ENCODE measurements around the gene CDH26. TPM values are rescaled to one million over a fixed set of nuclear protein-coding genes. Genes with fewer than 3 reads are reported as not detected.

Gene CDH26
- polyA plus RNA-seq, 1 donor from 2014 or later, result 0.43 TPM

- Histone ChIP-seq H3K4me3 (ENCODE audit: low read length) (no peak overlapping the region), H3K27ac (ENCODE audit: low read length) (no peak overlapping the region), H4K20me1 (ENCODE audit: insufficient read depth) (no peaks in the 10 kb centered on the region), H3K9ac (ENCODE audit: low read length) (no peak overlapping the region), H3K9me2 (ENCODE audit: insufficient read depth, low read length) (no peaks in the 10 kb centered on the region), H3K36me3 (ENCODE audit: insufficient read depth, low read length) (no peaks in the 10 kb centered on the region), H3K9me3 (ENCODE audit: low read length) (no peaks in the 10 kb centered on the region), H3K4me2 (ENCODE audit: low read length) (no peak overlapping the region), H3F3A (ENCODE audit: insufficient read depth, low read length, poor library complexity, severe bottlenecking) (no peaks in the 10 kb centered on the region), H2AFZ (ENCODE audit: low read depth, low read length) (no peak overlapping the region), H3K27me3 (ENCODE audit: insufficient read depth, low read depth, low read length) (no peaks in the 10 kb centered on the region), H3K79me2 (replicated peaks; ENCODE audit: insufficient read depth, low read length) (no peaks in the 10 kb centered on the region)
- no peak for TF ChIP-seq CTCF (IDR thresholded peaks at IDR 0.05; ENCODE audit: poor library complexity, severe bottlenecking)
These were observed 37.3 kb upstream of the CDH26 start for GRCh38 chr20:59920944-59921343.

- Histone ChIP-seq H4K20me1 (ENCODE audit: insufficient read depth) (no peaks in the 10 kb centered on the region), H3K27ac (ENCODE audit: low read length) (no peak overlapping the region), H3K4me2 (ENCODE audit: low read length) (no peak overlapping the region), H3K4me3 (ENCODE audit: low read length) (no peak overlapping the region), H3K36me3 (ENCODE audit: insufficient read depth, low read length) (no peaks in the 10 kb centered on the region), H3K27me3 (ENCODE audit: insufficient read depth, low read depth, low read length) (no peaks in the 10 kb centered on the region), H3K79me2 (replicated peaks; ENCODE audit: insufficient read depth, low read length) (no peaks in the 10 kb centered on the region), H2AFZ (ENCODE audit: low read depth, low read length) (no peak overlapping the region), H3K9me2 (ENCODE audit: insufficient read depth, low read length) (no peaks in the 10 kb centered on the region), H3F3A (ENCODE audit: insufficient read depth, low read length, poor library complexity, severe bottlenecking) (no peaks in the 10 kb centered on the region), H3K9me3 (ENCODE audit: low read length) (no peaks in the 10 kb centered on the region), H3K9ac (ENCODE audit: low read length) (no peak overlapping the region)
- no peak for TF ChIP-seq EZH2 (IDR thresholded peaks at IDR 0.05; ENCODE audit: borderline replicate concordance, insufficient read depth, low read length, poor library complexity, severe bottlenecking)
- no peak for TF ChIP-seq EP300 (conservative IDR thresholded peaks at IDR 0.05; ENCODE audit: poor library complexity, severe bottlenecking)
- TF ChIP-seq, protein P1, sequence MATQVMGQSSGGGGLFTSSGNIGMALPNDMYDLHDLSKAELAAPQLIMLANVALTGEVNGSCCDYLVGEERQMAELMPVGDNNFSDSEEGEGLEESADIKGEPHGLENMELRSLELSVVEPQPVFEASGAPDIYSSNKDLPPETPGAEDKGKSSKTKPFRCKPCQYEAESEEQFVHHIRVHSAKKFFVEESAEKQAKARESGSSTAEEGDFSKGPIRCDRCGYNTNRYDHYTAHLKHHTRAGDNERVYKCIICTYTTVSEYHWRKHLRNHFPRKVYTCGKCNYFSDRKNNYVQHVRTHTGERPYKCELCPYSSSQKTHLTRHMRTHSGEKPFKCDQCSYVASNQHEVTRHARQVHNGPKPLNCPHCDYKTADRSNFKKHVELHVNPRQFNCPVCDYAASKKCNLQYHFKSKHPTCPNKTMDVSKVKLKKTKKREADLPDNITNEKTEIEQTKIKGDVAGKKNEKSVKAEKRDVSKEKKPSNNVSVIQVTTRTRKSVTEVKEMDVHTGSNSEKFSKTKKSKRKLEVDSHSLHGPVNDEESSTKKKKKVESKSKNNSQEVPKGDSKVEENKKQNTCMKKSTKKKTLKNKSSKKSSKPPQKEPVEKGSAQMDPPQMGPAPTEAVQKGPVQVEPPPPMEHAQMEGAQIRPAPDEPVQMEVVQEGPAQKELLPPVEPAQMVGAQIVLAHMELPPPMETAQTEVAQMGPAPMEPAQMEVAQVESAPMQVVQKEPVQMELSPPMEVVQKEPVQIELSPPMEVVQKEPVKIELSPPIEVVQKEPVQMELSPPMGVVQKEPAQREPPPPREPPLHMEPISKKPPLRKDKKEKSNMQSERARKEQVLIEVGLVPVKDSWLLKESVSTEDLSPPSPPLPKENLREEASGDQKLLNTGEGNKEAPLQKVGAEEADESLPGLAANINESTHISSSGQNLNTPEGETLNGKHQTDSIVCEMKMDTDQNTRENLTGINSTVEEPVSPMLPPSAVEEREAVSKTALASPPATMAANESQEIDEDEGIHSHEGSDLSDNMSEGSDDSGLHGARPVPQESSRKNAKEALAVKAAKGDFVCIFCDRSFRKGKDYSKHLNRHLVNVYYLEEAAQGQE (IDR thresholded peaks at IDR 0.05; ENCODE audit: borderline replicate concordance), result no peak
- no peak for TF ChIP-seq SMC3 (conservative IDR thresholded peaks at IDR 0.05; ENCODE audit: poor library complexity)
- no peak for TF ChIP-seq MXI1 (conservative IDR thresholded peaks at IDR 0.05; ENCODE audit: poor library complexity, severe bottlenecking)
- TF ChIP-seq TAF1 (IDR thresholded peaks at IDR 0.05; ENCODE audit: low read depth), result no peak
- no peak for TF ChIP-seq POLR2AphosphoS5 (IDR thresholded peaks at IDR 0.05)
- TF ChIP-seq CTCF (IDR thresholded peaks at IDR 0.05; ENCODE audit: poor library complexity, severe bottlenecking), result no peak
- no peak for TF ChIP-seq RAD21 (conservative IDR thresholded peaks at IDR 0.05)
These were observed 34.7 kb upstream of the CDH26 start for GRCh38 chr20:59923514-59923913.

Measured in neural cell (in vitro differentiated cells).